RWPE2 (cell line): Measurements from ENCODE around the gene PTHLH.

Source experiments
- ATAC-seq: fragments of 200-7000 bp; cut with Tn5 transposase; 3 replicates; pipeline ENCODE4 v1.9.1; 2021; ENCODE audit warnings: low read depth
- DNase-seq: peaks from one replicate; pipeline ENCODE4 v3.0.0-alpha.2; 2020; ENCODE audit warnings: low spot score
- H3K27ac ChIP-seq: fragments of 450-650 bp; 2 replicates; pipeline ENCODE4 v1.5.1; 2017; ENCODE audit warnings: mild to moderate bottlenecking; ENCODE audit not compliant: poor library complexity, severe bottlenecking
- H3K27me3 ChIP-seq: fragments of 250-450 bp; sonication (Bioruptor Pico); 2 replicates; pipeline ENCODE4 v1.5.1; 2021; ENCODE audit warnings: mild to moderate bottlenecking, moderate library complexity; ENCODE audit not compliant: insufficient read depth, poor library complexity, severe bottlenecking
- H3K36me3 ChIP-seq: fragments of 250-450 bp; sonication (Bioruptor Pico); 2 replicates; pipeline ENCODE4 v1.5.1; 2020; ENCODE audit warnings: low read depth, mild to moderate bottlenecking, moderate library complexity
- H3K4me1 ChIP-seq: fragments of 250-450 bp; sonication (Bioruptor Pico); 2 replicates; pipeline ENCODE4 v1.5.1; 2021; ENCODE audit warnings: mild to moderate bottlenecking, moderate library complexity; ENCODE audit not compliant: insufficient read depth, poor library complexity, severe bottlenecking
- H3K4me3 ChIP-seq: fragments of 250-450 bp; sonication (Bioruptor Pico); 2 replicates; pipeline ENCODE4 v1.5.1; 2021; ENCODE audit warnings: mild to moderate bottlenecking, moderate library complexity; ENCODE audit not compliant: severe bottlenecking
- H3K9me3 ChIP-seq: fragments of 250-450 bp; sonication (Bioruptor Pico); 2 replicates; pipeline ENCODE4 v1.5.1; 2021; ENCODE audit warnings: mild to moderate bottlenecking, moderate library complexity; ENCODE audit not compliant: severe bottlenecking
- TF ChIP-seq, protein P1 (sequence below): fragments of 450-650 bp; IDR thresholded peaks from one replicate; pipeline ENCODE4 v1.5.1; 2017; ENCODE audit warnings: mild to moderate bottlenecking, moderate library complexity; ENCODE audit not compliant: poor library complexity, severe bottlenecking

Gene PTHLH

DNA sequence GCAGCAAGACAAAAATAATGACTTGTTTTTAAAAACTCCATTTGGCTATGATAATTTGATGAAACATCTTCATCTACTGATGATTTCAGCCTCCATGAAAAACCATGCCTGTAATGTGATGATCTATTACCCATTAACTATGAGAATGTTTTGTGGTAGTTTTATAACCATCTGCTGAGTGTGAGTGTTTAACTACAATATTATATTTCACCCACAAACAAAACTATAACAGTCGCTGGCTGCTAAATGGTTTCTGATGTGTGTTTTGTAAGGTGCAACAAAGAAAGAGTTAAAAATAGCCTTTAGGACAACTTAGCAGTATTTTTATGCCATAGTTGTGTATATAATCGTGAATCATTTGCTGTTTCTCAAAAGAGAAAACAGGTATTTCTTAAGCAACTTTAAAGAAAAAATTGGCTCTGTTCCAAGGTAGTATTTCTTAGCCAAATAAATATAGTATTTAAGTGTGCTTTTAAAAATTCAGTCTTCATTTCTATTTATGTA is 4.9 kb downstream of the PTHLH start:
- Histone ChIP-seq H3K27me3 (no peaks in the 10 kb centered on the region), H3K9me3 (no peaks in the 10 kb centered on the region), H3K4me3 (peak overlapping the region; percentile 58), H3K27ac (peak overlapping the region; percentile 96), H3K36me3 (peaks cover 63% of the 10 kb centered on the region), H3K4me1 (peaks cover 25% of the 10 kb centered on the region)
- ATAC-seq (no peak), DNase-seq (no peak)
- TF ChIP-seq, protein P1, sequence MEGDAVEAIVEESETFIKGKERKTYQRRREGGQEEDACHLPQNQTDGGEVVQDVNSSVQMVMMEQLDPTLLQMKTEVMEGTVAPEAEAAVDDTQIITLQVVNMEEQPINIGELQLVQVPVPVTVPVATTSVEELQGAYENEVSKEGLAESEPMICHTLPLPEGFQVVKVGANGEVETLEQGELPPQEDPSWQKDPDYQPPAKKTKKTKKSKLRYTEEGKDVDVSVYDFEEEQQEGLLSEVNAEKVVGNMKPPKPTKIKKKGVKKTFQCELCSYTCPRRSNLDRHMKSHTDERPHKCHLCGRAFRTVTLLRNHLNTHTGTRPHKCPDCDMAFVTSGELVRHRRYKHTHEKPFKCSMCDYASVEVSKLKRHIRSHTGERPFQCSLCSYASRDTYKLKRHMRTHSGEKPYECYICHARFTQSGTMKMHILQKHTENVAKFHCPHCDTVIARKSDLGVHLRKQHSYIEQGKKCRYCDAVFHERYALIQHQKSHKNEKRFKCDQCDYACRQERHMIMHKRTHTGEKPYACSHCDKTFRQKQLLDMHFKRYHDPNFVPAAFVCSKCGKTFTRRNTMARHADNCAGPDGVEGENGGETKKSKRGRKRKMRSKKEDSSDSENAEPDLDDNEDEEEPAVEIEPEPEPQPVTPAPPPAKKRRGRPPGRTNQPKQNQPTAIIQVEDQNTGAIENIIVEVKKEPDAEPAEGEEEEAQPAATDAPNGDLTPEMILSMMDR, result no peak

DNA sequence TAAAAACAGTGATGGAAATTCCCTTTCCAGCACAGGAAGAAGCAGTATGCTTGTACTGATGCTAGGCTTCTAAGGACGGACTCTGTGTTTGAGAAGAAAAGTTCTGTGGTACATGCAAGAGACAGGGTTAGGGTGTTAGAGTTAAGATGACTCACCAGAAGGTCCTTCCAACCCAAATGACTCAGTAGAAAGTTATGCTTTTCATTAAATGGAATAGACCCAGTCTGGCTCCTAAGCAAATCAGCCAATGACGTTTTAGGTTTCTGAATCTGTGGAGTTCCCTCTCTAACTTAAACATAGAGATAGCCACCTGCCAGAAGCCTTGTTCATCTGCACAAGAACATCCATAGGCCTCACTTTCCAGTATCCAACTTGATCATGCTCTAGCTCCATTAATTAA is 5.7 kb downstream of the PTHLH start:
- Histone ChIP-seq H3K36me3 (peaks cover 70% of the 10 kb centered on the region), H3K27me3 (no peaks in the 10 kb centered on the region), H3K4me1 (peaks cover 25% of the 10 kb centered on the region), H3K4me3 (no peak overlapping the region), H3K27ac (peak overlapping the region; percentile 96), H3K9me3 (no peaks in the 10 kb centered on the region)
- no peak for DNase-seq
- ATAC-seq, result peak; percentile 62
- TF ChIP-seq, protein P1, result no peak

DNA sequence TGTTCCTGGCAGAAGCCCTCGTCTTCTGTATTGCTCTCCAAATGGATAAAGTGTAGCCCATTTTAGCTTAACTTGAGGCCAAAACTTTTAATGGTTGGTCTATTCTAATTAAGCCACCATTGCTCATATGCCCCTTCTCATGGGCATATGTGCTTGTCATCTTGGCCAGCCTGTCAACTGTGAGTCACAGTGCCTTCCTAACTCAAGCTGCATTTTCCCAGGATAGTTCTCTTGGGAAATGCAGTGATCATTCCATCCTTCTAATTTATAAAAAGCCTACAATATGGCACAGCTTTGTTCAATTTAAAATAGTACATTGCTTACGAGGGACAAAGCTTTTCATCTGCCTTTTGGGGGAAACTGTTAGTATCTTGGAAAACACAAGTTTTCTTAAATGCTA is 6.6 kb downstream of the PTHLH start:
- Histone ChIP-seq H3K9me3 (no peaks in the 10 kb centered on the region), H3K4me1 (peaks cover 25% of the 10 kb centered on the region), H3K27me3 (no peaks in the 10 kb centered on the region), H3K4me3 (no peak overlapping the region), H3K27ac (peak overlapping the region; percentile 96), H3K36me3 (peaks cover 71% of the 10 kb centered on the region)
- TF ChIP-seq, protein P1, result no peak
- no peak for DNase-seq
- no peak for ATAC-seq

DNA sequence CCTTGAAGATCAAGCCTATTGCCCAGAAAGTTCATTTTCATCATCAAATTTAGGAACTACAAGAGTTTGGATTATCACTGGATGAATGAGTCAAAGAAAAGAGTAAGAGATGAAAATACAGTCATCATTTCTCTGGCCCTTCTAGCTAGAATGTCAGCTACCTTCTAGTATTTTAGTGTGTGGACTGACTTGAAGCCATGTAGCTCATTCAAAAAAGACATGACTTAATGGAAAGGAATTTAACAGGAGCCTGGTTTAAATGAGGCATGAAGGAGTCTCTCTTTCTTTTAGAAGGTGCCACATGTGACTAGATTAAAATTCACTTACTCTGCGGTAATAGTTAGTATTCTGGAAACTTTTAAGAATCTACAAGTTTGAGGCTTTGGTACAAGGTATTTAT is 7.1 kb downstream of the PTHLH start:
- H3K27ac ChIP-seq, result peak overlapping the region; percentile 96
- DNase-seq, result no peak

DNA sequence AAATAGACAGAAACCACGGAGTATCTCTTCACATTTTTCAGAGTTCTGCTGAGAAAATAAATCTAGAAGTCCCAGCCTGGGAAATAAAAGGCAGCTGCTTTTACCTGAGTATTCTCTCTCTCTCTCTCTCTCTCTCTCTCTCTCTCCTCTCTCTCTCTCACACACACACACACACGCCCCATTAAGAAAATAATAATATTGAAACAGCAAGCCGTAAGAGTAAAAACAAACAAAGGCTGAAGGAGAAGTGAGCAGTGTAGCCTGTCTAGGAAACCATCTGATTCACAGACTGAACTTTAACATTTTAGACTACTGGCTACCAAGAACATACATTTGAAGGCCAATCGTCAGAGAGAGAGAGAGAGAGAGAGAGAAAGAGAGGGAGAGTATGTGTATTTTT is 8.4 kb downstream of the PTHLH start:
- peak overlapping the region; percentile 96 for H3K27ac ChIP-seq
- H3K4me3 ChIP-seq, result no peak overlapping the region
- TF ChIP-seq, protein P1, result no peak
- DNase-seq, result no peak
- no peaks in the 10 kb centered on the region for H3K27me3 ChIP-seq
- H3K9me3 ChIP-seq, result no peaks in the 10 kb centered on the region
- H3K4me1 ChIP-seq, result peaks cover 25% of the 10 kb centered on the region
- ATAC-seq, result no peak
- peaks cover 86% of the 10 kb centered on the region for H3K36me3 ChIP-seq

More for the DNA sequence above, 7.1 kb downstream of the PTHLH start:
- H3K36me3 ChIP-seq, result peaks cover 74% of the 10 kb centered on the region
- TF ChIP-seq, protein P1, result no peak
- ATAC-seq, result no peak
- H3K27me3 ChIP-seq, result no peaks in the 10 kb centered on the region
- H3K4me3 ChIP-seq, result no peak overlapping the region
- H3K4me1 ChIP-seq, result peaks cover 25% of the 10 kb centered on the region
- no peaks in the 10 kb centered on the region for H3K9me3 ChIP-seq
